GM12878 (cell line): Measurements from ENCODE around the gene ERC2.

ENCODE experiments used
- ATF2 ChIP-seq: IDR thresholded peaks from 2 replicates; pipeline ENCODE4 v1.6.1; 2012; ENCODE audit warnings: low read length, inconsistent platforms
- BRCA1 ChIP-seq: IDR thresholded peaks from 2 replicates; pipeline ENCODE4 v1.6.1; 2011; ENCODE audit warnings: low read depth, low read length, improper control_type of control experiment
- CTCF ChIP-seq, 3 experiments: IDR thresholded peaks in 2 of 3; conservative IDR thresholded peaks in 1 of 3; 2 replicates each; pipeline ENCODE4 v1.5.1; 2011; ENCODE audit warnings: low read depth in 3 of 3, low read length in 3 of 3, mild to moderate bottlenecking in 3 of 3, control low read depth in 2 of 3, moderate library complexity in 2 of 3, inconsistent platforms in 1 of 3, mixed read lengths in 1 of 3; ENCODE audit not compliant: control insufficient read depth in 2 of 3, insufficient read depth in 1 of 3; ENCODE audit errors: extremely low read depth in 1 of 3
- IKZF1 ChIP-seq: fragments of 450-650 bp; conservative IDR thresholded peaks from 2 replicates; pipeline ENCODE4 v1.6.1; 2017; ENCODE audit warnings: antibody characterized with exemption, mild to moderate bottlenecking
- JUNB ChIP-seq: IDR thresholded peaks from 2 replicates; pipeline ENCODE4 v1.6.1; 2016; ENCODE audit warnings: antibody characterized with exemption, mild to moderate bottlenecking
- PBX3 ChIP-seq: IDR thresholded peaks from 2 replicates; pipeline ENCODE4 v1.6.1; 2011; ENCODE audit warnings: mild to moderate bottlenecking, low read depth, low read length, moderate library complexity; ENCODE audit not compliant: insufficient replicate concordance
- RFX5 ChIP-seq: IDR thresholded peaks from 2 replicates; pipeline ENCODE4 v1.6.1; 2011; ENCODE audit warnings: low read depth, low read length, improper control_type of control experiment
- SRF ChIP-seq, 2 experiments: IDR thresholded peaks; 2 replicates each; pipeline ENCODE4 v1.6.1; 2011; ENCODE audit warnings: low read depth in 2 of 2, low read length in 2 of 2, mild to moderate bottlenecking in 1 of 2, moderate library complexity in 1 of 2
- ZNF592 ChIP-seq: fragments of 450-650 bp; IDR thresholded peaks from 2 replicates; pipeline ENCODE4 v1.6.1; 2017; ENCODE audit warnings: mild to moderate bottlenecking, moderate library complexity
- ZNF687 ChIP-seq: fragments of 450-650 bp; IDR thresholded peaks from 2 replicates; pipeline ENCODE4 v1.6.1; 2017; ENCODE audit warnings: mild to moderate bottlenecking, moderate library complexity

- TF ChIP-seq CTCF (IDR thresholded peaks at IDR 0.05 in 2 of 3, conservative IDR thresholded peaks at IDR 0.05 in 1 of 3; ENCODE audit: control insufficient read depth in 2 of 3, extremely low read depth in 1 of 3, insufficient read depth in 1 of 3, low read depth in 3 of 3, low read length in 3 of 3) (no peak), ATF2 (no peak), PBX3 (no peak), IKZF1 (no peak), BRCA1 (no peak), ZNF592 (no peak), SRF (IDR thresholded peaks at IDR 0.05; ENCODE audit: low read depth in 2 of 2, low read length in 2 of 2) (no peak), ZNF687 (no peak), JUNB (no peak), RFX5 (no peak)
Observed at GRCh38 chr3:56107157-56107556, 361.1 kb downstream of the ERC2 start.
